ENCODE measurements around the gene POMGNT2.

The POMGNT2 gene

GRCh38 chr3:43043793-43044192 lies 62.1 kb downstream of the POMGNT2 start:
- DNase-seq (ENCODE audit: low read depth), result no peak

GRCh38 chr3:43043071-43043766 lies 62.7 kb downstream of the POMGNT2 start:
- DNase-seq (ENCODE audit: low read depth), result no peak

- no peak for DNase-seq (ENCODE audit: low read depth)
These were observed 64.4 kb downstream of the POMGNT2 start for GRCh38 chr3:43041517-43041916.

GRCh38 chr3:43038010-43038409 lies 67.9 kb downstream of the POMGNT2 start:
- DNase-seq (ENCODE audit: low read depth), result no peak

- DNase-seq (ENCODE audit: low read depth), result no peak
These were observed 69.1 kb downstream of the POMGNT2 start for GRCh38 chr3:43036621-43037423.

- no peak for DNase-seq (ENCODE audit: low read depth)
These were observed 70.0 kb downstream of the POMGNT2 start for GRCh38 chr3:43035801-43036365.

- no peak for DNase-seq (ENCODE audit: low read depth)
These were observed 71.0 kb downstream of the POMGNT2 start for GRCh38 chr3:43034911-43035310.

GRCh38 chr3:43034200-43034599 lies 71.7 kb downstream of the POMGNT2 start:
- DNase-seq (ENCODE audit: low read depth), result no peak

GRCh38 chr3:43032646-43033628 lies 72.9 kb downstream of the POMGNT2 start:
- no peak for DNase-seq (ENCODE audit: low read depth)

- DNase-seq (ENCODE audit: low read depth), result no peak
These were observed 73.9 kb downstream of the POMGNT2 start for GRCh38 chr3:43031889-43032545.

- DNase-seq (ENCODE audit: low read depth), result no peak
These were observed 74.4 kb downstream of the POMGNT2 start for GRCh38 chr3:43031485-43031884.

GRCh38 chr3:43030162-43030935 lies 75.5 kb downstream of the POMGNT2 start:
- no peak for DNase-seq (ENCODE audit: low read depth)

Measured in GM04503 (cell line).